Testis (tissue), 3 donors: Measurements from ENCODE around the gene KRT3. TPM values are rescaled to one million over a fixed set of nuclear protein-coding genes. Genes with fewer than 3 reads are reported as not detected.

ENCODE experiments used
- DNase-seq: peaks from one replicate; pipeline ENCODE4 v3.0.0-alpha.2; 2019
- H3K27ac ChIP-seq, 2 donors: fragments of 200-600 bp; sonication (generic); one replicate each; pipeline ENCODE4 v1.5.1; 2019
- H3K27me3 ChIP-seq: fragments of 200-600 bp; sonication (generic); one replicate; pipeline ENCODE4 v1.5.1; 2019
- H3K36me3 ChIP-seq: fragments of 200-600 bp; sonication (generic); one replicate; pipeline ENCODE4 v1.5.1; 2017; ENCODE audit warnings: low read depth; ENCODE audit errors: missing control alignments
- H3K4me1 ChIP-seq: fragments of 200-600 bp; sonication (generic); one replicate; pipeline ENCODE4 v1.5.1; 2019
- H3K4me3 ChIP-seq, 2 donors: fragments of 200-600 bp; sonication (generic); one replicate each; pipeline ENCODE4 v1.5.1; 2017 to 2019
- H3K9me3 ChIP-seq: fragments of 200-600 bp; sonication (generic); one replicate; pipeline ENCODE4 v1.5.1; 2017
- POLR2A ChIP-seq: fragments of 450-650 bp; IDR thresholded peaks from one replicate; pipeline ENCODE4 v1.6.1; 2017; ENCODE audit warnings: antibody characterized with exemption, mild to moderate bottlenecking, moderate library complexity
- WGBS, 2 donors: methylation state at CpG; one replicate each; pipeline ENCODE4 v1.1.5; 2018; 5-methylcytosine and 5-hydroxymethylcytosine counted together
- intact Hi-C: fragments of 100-400 bp; cut with DNase I; formaldehyde crosslinking; loops from one replicate; pipeline ENCODE4 v1.15.1; 2023; ENCODE audit warnings: low total_unique reads
- polyA plus RNA-seq: library from polyadenylated mRNA; stranded (reverse); fragments of 350-450 nt; fragmentation: Illumina TruSeq; extraction: RNeasy Lipid Tissue Mini Kit (QIAGEN cat#74804); gene quantifications from one replicate; pipeline ENCODE4 v1.2.3, GENCODE V29; 2014; ENCODE audit warnings: low read depth, low replicate concordance; ENCODE audit not compliant: insufficient read depth
- total RNA-seq, 2 donors: library from RNA; depleted of rRNA; stranded (reverse); fragments of >200 nt; gene quantifications; one replicate each; pipeline ENCODE4 v1.2.3, GENCODE V29; 2016
- TF ChIP-seq, protein P1 (sequence below), 3 experiments: fragments of 450-650 bp in 2 of 3; fragments of 200-600 bp in 1 of 3; sonication (generic) in 1 of 3; IDR thresholded peaks; one replicate each; pipeline ENCODE4 v1.5.1; 2016 to 2019; ENCODE audit warnings: antibody characterized with exemption in 3 of 3, mild to moderate bottlenecking in 2 of 3, moderate library complexity in 1 of 3

KRT3 gene
- total and polyA plus RNA-seq, 3 donors from 2014 or later: not detected

- intact Hi-C loops: no loop called here
- no peak for TF ChIP-seq POLR2A
- TF ChIP-seq, protein P1, sequence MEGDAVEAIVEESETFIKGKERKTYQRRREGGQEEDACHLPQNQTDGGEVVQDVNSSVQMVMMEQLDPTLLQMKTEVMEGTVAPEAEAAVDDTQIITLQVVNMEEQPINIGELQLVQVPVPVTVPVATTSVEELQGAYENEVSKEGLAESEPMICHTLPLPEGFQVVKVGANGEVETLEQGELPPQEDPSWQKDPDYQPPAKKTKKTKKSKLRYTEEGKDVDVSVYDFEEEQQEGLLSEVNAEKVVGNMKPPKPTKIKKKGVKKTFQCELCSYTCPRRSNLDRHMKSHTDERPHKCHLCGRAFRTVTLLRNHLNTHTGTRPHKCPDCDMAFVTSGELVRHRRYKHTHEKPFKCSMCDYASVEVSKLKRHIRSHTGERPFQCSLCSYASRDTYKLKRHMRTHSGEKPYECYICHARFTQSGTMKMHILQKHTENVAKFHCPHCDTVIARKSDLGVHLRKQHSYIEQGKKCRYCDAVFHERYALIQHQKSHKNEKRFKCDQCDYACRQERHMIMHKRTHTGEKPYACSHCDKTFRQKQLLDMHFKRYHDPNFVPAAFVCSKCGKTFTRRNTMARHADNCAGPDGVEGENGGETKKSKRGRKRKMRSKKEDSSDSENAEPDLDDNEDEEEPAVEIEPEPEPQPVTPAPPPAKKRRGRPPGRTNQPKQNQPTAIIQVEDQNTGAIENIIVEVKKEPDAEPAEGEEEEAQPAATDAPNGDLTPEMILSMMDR (IDR thresholded peaks at IDR 0.05): no peak
- Histone ChIP-seq H3K9me3 (no peaks in the 10 kb centered on the region), H3K4me3 (no peak overlapping the region), H3K27ac (no peak overlapping the region), H3K27me3 (no peaks in the 10 kb centered on the region), H3K4me1 (no peaks in the 10 kb centered on the region), H3K36me3 (no peaks in the 10 kb centered on the region)
- WGBS, 2 donors: 93 to 98% methylated on average over 8 of the region's 8 CpGs
- no peak for DNase-seq
These were observed 12.8 kb upstream of the KRT3 start for GRCh38 chr12:52808573-52809160.

DNA sequence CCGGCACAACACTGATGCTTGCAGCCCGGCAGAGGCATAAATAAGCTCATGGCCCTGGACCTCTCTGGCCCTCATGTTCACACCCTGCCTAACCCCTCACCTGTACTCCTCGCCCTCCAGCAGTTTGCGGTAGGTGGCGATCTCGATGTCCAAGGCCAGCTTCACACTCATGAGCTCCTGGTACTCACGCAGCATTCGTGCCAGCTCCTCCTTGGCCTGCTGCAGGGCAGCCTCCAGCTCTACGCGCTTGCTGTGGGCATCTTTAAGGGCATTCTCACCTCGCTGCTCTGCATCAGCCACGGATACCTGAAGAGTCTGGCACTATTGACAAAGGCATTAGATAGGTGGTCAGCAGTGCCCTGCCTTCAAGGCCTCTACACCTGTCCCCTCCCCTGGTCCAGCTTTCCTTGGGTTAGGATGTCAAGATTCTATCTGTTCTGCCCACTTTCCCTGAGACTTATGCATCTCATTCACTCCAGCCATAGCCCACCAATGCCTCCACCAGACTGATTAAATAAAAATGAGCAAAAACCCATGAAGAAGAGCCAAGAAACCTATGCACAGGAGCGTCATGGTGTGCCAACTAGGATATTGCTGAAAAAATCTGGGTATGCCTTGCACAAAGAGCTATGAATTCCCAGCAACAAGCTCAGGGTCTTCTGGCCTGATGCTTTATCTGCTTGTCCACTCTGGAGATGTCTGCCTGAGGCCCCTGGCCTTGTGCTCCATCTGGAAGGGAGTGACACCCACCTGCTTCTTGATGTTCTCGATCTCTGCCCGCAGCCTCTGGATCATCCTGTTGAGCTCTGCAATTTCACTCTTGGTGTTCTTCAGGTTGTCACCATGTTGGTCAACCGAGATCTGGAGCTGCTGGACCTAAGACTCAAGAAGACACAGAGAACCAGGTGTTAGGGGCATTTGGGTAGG is 11.9 kb upstream of the KRT3 start:
- Histone ChIP-seq H3K4me3 (no peak overlapping the region), H3K27ac (no peak overlapping the region), H3K4me1 (no peaks in the 10 kb centered on the region), H3K9me3 (no peaks in the 10 kb centered on the region), H3K27me3 (no peaks in the 10 kb centered on the region), H3K36me3 (no peaks in the 10 kb centered on the region)
- intact Hi-C loops: no loop called here
- WGBS, 2 donors: 88 to 92% methylated on average over 16 of the region's 16 CpGs
- no peak for TF ChIP-seq POLR2A
- no peak for DNase-seq

DNA sequence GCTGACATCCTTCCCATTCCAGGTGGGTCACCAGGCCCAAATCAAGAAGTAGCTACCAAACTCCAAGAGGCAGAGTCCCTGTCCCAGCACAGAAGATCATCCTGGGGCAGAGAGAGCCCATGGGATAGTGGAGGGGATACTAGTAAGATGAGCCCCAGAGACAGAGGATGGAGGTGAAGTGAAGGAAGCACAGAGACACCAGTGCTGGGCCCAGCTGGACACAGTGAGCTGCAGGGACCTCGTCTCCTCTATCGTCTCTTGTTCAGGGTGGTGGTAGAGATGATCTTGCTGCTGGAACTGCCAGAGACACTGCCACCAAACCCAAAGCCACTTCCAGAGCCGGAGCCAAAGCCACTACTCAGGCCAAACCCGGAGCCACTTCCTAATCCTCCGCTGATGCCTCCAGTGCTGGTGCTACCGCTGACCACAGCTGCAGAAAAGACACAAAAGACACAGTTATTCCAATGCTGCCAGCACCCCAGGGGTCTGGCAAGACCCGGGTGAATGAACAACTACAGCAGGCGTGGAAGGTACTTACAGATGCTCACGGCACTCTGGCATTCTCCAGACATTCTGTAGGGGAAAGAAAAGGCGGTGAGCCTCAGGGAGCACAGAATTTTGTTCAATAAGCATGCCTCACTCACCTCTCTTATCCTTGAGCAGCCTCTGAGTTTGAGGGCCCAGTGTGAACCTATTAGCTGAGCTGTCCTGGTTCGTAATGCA is 11.1 kb upstream of the KRT3 start:
- Histone ChIP-seq H3K4me1 (no peaks in the 10 kb centered on the region), H3K36me3 (no peaks in the 10 kb centered on the region), H3K27ac (no peak overlapping the region), H3K9me3 (no peaks in the 10 kb centered on the region), H3K27me3 (no peaks in the 10 kb centered on the region), H3K4me3 (no peak overlapping the region)
- intact Hi-C loops: no loop called here
- WGBS, 2 donors: 91 to 92% methylated on average over 7 to 11 of the region's 11 CpGs
- DNase-seq: no peak
- TF ChIP-seq, protein P1 (IDR thresholded peaks at IDR 0.05): no peak
- no peak for TF ChIP-seq POLR2A

GRCh38 chr12:52806169-52806811 is 10.4 kb upstream of the KRT3 start:
- Histone ChIP-seq H3K4me3 (no peak overlapping the region), H3K27ac (no peak overlapping the region), H3K9me3 (no peaks in the 10 kb centered on the region), H3K36me3 (no peaks in the 10 kb centered on the region), H3K27me3 (no peaks in the 10 kb centered on the region), H3K4me1 (no peaks in the 10 kb centered on the region)
- DNase-seq: no peak
- intact Hi-C loops: no loop called here
- 93 to 95% methylated on average over 3 of the region's 3 CpGs for WGBS, 2 donors
- no peak for TF ChIP-seq POLR2A
- TF ChIP-seq, protein P1 (IDR thresholded peaks at IDR 0.05): no peak

- Histone ChIP-seq H3K27ac (no peak overlapping the region), H3K9me3 (no peaks in the 10 kb centered on the region), H3K4me1 (no peaks in the 10 kb centered on the region), H3K36me3 (no peaks in the 10 kb centered on the region), H3K27me3 (no peaks in the 10 kb centered on the region), H3K4me3 (no peak overlapping the region)
- intact Hi-C loops: no loop called here
- no peak for DNase-seq
- 76 to 90% methylated on average over 3 of the region's 3 CpGs for WGBS, 2 donors
- TF ChIP-seq, protein P1 (IDR thresholded peaks at IDR 0.05): no peak
- TF ChIP-seq POLR2A: no peak
These were observed 9.8 kb upstream of the KRT3 start for GRCh38 chr12:52805739-52806138.
